H1 (cell line): ENCODE data around the gene CUX1. TPM values are rescaled to one million over a fixed set of nuclear protein-coding genes. Genes with fewer than 3 reads are reported as not detected.

Experiments used
- CTCF ChIA-PET: fragments of 300-600 bp; sonication (Branson Sonifier 250); formaldehyde crosslinking; loops from one replicate; lab custom pipeline; 2021; ENCODE audit not compliant: partially characterized antibody; lab: Charles Lee
- POLR2A ChIA-PET: fragments of 300-600 bp; sonication (Branson Sonifier 250); formaldehyde crosslinking; loops from one replicate; lab custom pipeline; 2021; ENCODE audit warnings: inconsistent platforms; ENCODE audit not compliant: partially characterized antibody; lab: Charles Lee
- DNase-seq, 2 experiments: peaks; one replicate each; pipeline versions ENCODE4 v3.0.0 to v3.0.0-alpha.2; 2010 to 2022; ENCODE audit warnings: low spot score in 2 of 2, low read depth in 1 of 2, mixed read lengths in 1 of 2
- FAIRE-seq: peaks from 2 replicates; lab custom pipeline; 2011; peaks lifted over from hg19 to GRCh38; lab: Jason Lieb, UNC
- H2AFZ ChIP-seq: 2 replicates; pipeline ENCODE4 v1.8.1; 2012; ENCODE audit warnings: low read length, inconsistent platforms
- H2AK5ac ChIP-seq: 2 replicates; pipeline ENCODE4 v1.6.1; 2013; ENCODE audit warnings: low read depth, low read length
- H2BK120ac ChIP-seq: replicated peaks from 2 replicates; pipeline ENCODE3; 2013; ENCODE audit warnings: low read depth, low read length, inconsistent platforms
- H2BK12ac ChIP-seq: 2 replicates; pipeline ENCODE4 v1.6.1; 2013; ENCODE audit warnings: low read depth, low read length
- H2BK15ac ChIP-seq: 2 replicates; pipeline ENCODE4 v1.6.1; 2013; ENCODE audit warnings: low read length
- H2BK20ac ChIP-seq: 2 replicates; pipeline ENCODE4 v1.6.1; 2013; ENCODE audit warnings: low read length
- H2BK5ac ChIP-seq: 2 replicates; pipeline ENCODE4 v1.6.1; 2013; ENCODE audit warnings: low read depth, low read length
- H3K14ac ChIP-seq: 2 replicates; pipeline ENCODE4 v1.6.1; 2013; ENCODE audit warnings: inconsistent platforms; ENCODE audit not compliant: insufficient read length
- H3K18ac ChIP-seq: 2 replicates; pipeline ENCODE4 v1.6.1; 2013; ENCODE audit warnings: low read length; ENCODE audit errors: extremely low read depth
- H3K23ac ChIP-seq: 2 replicates; pipeline ENCODE4 v1.6.1; 2013; ENCODE audit warnings: inconsistent platforms; ENCODE audit not compliant: insufficient read length
- H3K23me2 ChIP-seq: 2 replicates; pipeline ENCODE4 v1.6.1; 2013; ENCODE audit warnings: low read depth, low read length
- H3K27ac ChIP-seq: 2 replicates; pipeline ENCODE4 v1.6.1; 2011; ENCODE audit warnings: low read depth, low read length, inconsistent platforms
- H3K27me3 ChIP-seq, 4 experiments: replicated peaks in 1 of 4; 1 replicate in 1 of 4; 2 replicates in 3 of 4; pipeline versions ENCODE4 v1.6.1 to v1.8.1; 2011 to 2013; ENCODE audit warnings: low read length in 3 of 4, mild to moderate bottlenecking in 3 of 4, inconsistent platforms in 2 of 4, mixed read lengths in 2 of 4, moderate library complexity in 1 of 4; ENCODE audit not compliant: control insufficient read depth in 3 of 4, insufficient read depth in 3 of 4; ENCODE audit errors: extremely low read depth in 1 of 4
- H3K36me3 ChIP-seq, 4 experiments: 2 replicates each; pipeline versions ENCODE4 v1.6.1 to v1.8.1; 2011 to 2013; ENCODE audit warnings: mild to moderate bottlenecking in 4 of 4, low read length in 3 of 4, moderate library complexity in 2 of 4, control low read depth in 1 of 4, inconsistent platforms in 1 of 4; ENCODE audit not compliant: insufficient read depth in 4 of 4, control insufficient read depth in 2 of 4
- H3K4ac ChIP-seq: replicated peaks from 2 replicates; pipeline ENCODE3; 2013; ENCODE audit warnings: low read length, low read depth, mixed read lengths, inconsistent platforms; ENCODE audit not compliant: insufficient read length
- H3K4me1 ChIP-seq, 4 experiments: replicated peaks in 1 of 4; 1 replicate in 1 of 4; 2 replicates in 3 of 4; pipeline versions ENCODE4 v1.6.1 to v1.8.1; 2011 to 2013; ENCODE audit warnings: low read length in 3 of 4, inconsistent platforms in 2 of 4, mixed read lengths in 1 of 4; ENCODE audit not compliant: insufficient read depth in 4 of 4, control insufficient read depth in 3 of 4
- H3K4me2 ChIP-seq, 2 experiments: 2 replicates each; pipeline versions ENCODE4 v1.6.1 to v1.8.1; 2011 to 2013; ENCODE audit warnings: low read depth in 2 of 2, low read length in 2 of 2, control low read depth in 1 of 2, inconsistent platforms in 1 of 2, mild to moderate bottlenecking in 1 of 2; ENCODE audit not compliant: insufficient read depth in 1 of 2
- H3K4me3 ChIP-seq, 4 experiments: fragments of 200-600, 300-600 bp in 1 of 4; sonication (generic), shearing (Covaris generic), sonication (Bioruptor Twin) in 1 of 4; 2 replicates each; pipeline versions ENCODE4 v1.5.1 to v1.8.1; 2011 to 2016; ENCODE audit warnings: low read length in 4 of 4, low read depth in 3 of 4, control low read depth in 2 of 4, inconsistent platforms in 2 of 4, mild to moderate bottlenecking in 2 of 4, mixed read lengths in 1 of 4, moderate library complexity in 1 of 4; ENCODE audit not compliant: insufficient read depth in 2 of 4; ENCODE audit errors: extremely low read depth in 1 of 4
- H3K56ac ChIP-seq: replicated peaks from 2 replicates; pipeline ENCODE3; 2013; ENCODE audit warnings: low read depth, mild to moderate bottlenecking, mixed read lengths, low read length, inconsistent platforms; ENCODE audit not compliant: insufficient read length
- H3K79me1 ChIP-seq: 2 replicates; pipeline ENCODE4 v1.6.1; 2013; ENCODE audit warnings: low read depth, low read length, control low read depth
- H3K79me2 ChIP-seq, 2 experiments: 2 replicates each; pipeline versions ENCODE4 v1.6.1 to v1.8.1; 2012 to 2013; ENCODE audit warnings: low read length in 2 of 2, mild to moderate bottlenecking in 2 of 2, inconsistent platforms in 1 of 2; ENCODE audit not compliant: insufficient read depth in 2 of 2, control insufficient read depth in 1 of 2
- H3K9ac ChIP-seq, 4 experiments: replicated peaks in 1 of 4; 1 replicate in 1 of 4; 2 replicates in 3 of 4; pipeline versions ENCODE4 v1.6.1 to v1.8.1; 2011 to 2013; ENCODE audit warnings: low read depth in 3 of 4, low read length in 3 of 4, control low read depth in 2 of 4, mild to moderate bottlenecking in 2 of 4, moderate library complexity in 2 of 4, inconsistent platforms in 1 of 4; ENCODE audit errors: extremely low read depth in 1 of 4
- H3K9me3 ChIP-seq, 2 experiments: 2 replicates each; pipeline versions ENCODE4 v1.6.1 to v1.8.1; 2012 to 2013; ENCODE audit warnings: mild to moderate bottlenecking in 2 of 2, moderate library complexity in 2 of 2, control low read depth in 1 of 2, inconsistent platforms in 1 of 2, low read depth in 1 of 2, low read length in 1 of 2, mixed read lengths in 1 of 2; ENCODE audit not compliant: insufficient read depth in 2 of 2
- H4K20me1 ChIP-seq, 2 experiments: replicated peaks in 1 of 2; 2 replicates each; pipeline versions ENCODE3 to v1.8.1; 2011 to 2013; ENCODE audit warnings: inconsistent platforms in 2 of 2, low read length in 2 of 2, mild to moderate bottlenecking in 1 of 2; ENCODE audit not compliant: insufficient read depth in 2 of 2, control insufficient read depth in 1 of 2
- H4K5ac ChIP-seq: 2 replicates; pipeline ENCODE4 v1.6.1; 2013; ENCODE audit warnings: low read length, low read depth, mixed read lengths, inconsistent platforms; ENCODE audit not compliant: insufficient read length
- H4K8ac ChIP-seq: 2 replicates; pipeline ENCODE4 v1.8.0; 2013; ENCODE audit warnings: mild to moderate bottlenecking, moderate library complexity, low read length, inconsistent platforms; ENCODE audit not compliant: insufficient read depth; ENCODE audit errors: extremely low read depth
- H4K91ac ChIP-seq: replicated peaks from 2 replicates; pipeline ENCODE3; 2013; ENCODE audit warnings: low read length, mixed read lengths, inconsistent platforms; ENCODE audit not compliant: insufficient read length
- SIRT6 ChIP-seq: IDR thresholded peaks from one replicate; pipeline ENCODE4 v1.7.1; 2012; ENCODE audit warnings: low read length, inconsistent platforms
- YY1 ChIP-seq: IDR thresholded peaks from 2 replicates; pipeline ENCODE4 v1.6.1; 2011; ENCODE audit warnings: low read depth, mild to moderate bottlenecking, low read length
- WGBS, 2 experiments: shearing (Covaris generic) in 1 of 2; methylation state at CpG; one replicate each; pipeline versions ENCODE4 v1.1.6 to v1.1.7; 2013 to 2015; ENCODE audit warnings: low lambda C conversion rate in 2 of 2, mixed read lengths in 2 of 2, inconsistent platforms in 1 of 2, low coverage in 1 of 2, missing lambda C conversion rate in 1 of 2; ENCODE audit not compliant: insufficient replicate concordance in 2 of 2, insufficient coverage in 1 of 2, insufficient read length in 1 of 2; ENCODE audit errors: extremely low coverage in 1 of 2, missing lambda C conversion rate in 1 of 2; 5-methylcytosine and 5-hydroxymethylcytosine counted together
- polyA plus RNA-seq, 7 experiments: library from polyadenylated mRNA; depleted of rRNA in 3 of 7; stranded (reverse) in 5 of 7; unstranded in 2 of 7; fragments of >200 nt in 5 of 7; fragments of 200-250 nt in 2 of 7; gene quantifications; 1 replicate in 5 of 7; 2 replicates in 1 of 7; 4 replicates in 1 of 7; pipeline versions ENCODE4 v1.2.1 to v1.2.3, GENCODE V29; 2011 to 2013; ENCODE audit warnings: missing spikeins in 2 of 7, mixed read lengths in 2 of 7
- total RNA-seq: library from RNA; stranded (reverse); fragmentation: NEBNext Ultra II Directional; extraction: Animal tissue kit (Norgen Biotek cat#: 25700); gene quantifications from 2 replicates; pipeline ENCODE4 v1.2.1, GENCODE V29; 2021

The CUX1 gene
- total and polyA plus RNA-seq, 2 of the 8 experiments (the other 6 are each of a cell fraction or from before 2014, with no cell fraction given), result 21.6 to 65.9 TPM

GRCh38 chr7:102264367-102264891, 447.0 kb downstream of the CUX1 start:
- Histone ChIP-seq H3K23ac (no peak overlapping the region), H4K8ac (no peak overlapping the region; the same call in 1 of the 2 replicates), H4K91ac (no peak overlapping the region), H3K27me3 (no peaks in the 10 kb centered on the region), H2BK15ac (no peak overlapping the region), H2BK12ac (no peak overlapping the region), H2BK5ac (no peak overlapping the region), H3K9me3 (no peaks in the 10 kb centered on the region), H3K36me3 (no peaks in the 10 kb centered on the region), H3K4ac (no peak overlapping the region), H3K23me2 (no peaks in the 10 kb centered on the region), H4K5ac (no peak overlapping the region), H3K9ac (no peak overlapping the region), H3K56ac (no peak overlapping the region), H2BK20ac (no peak overlapping the region), H2BK120ac (peak overlapping the region; percentile 64), H3K4me3 (no peak overlapping the region), H3K18ac (no peak overlapping the region), H3K79me2 (no peaks in the 10 kb centered on the region), H3K14ac (no peak overlapping the region), H3K27ac (no peak overlapping the region), H3K4me1 (no peaks in the 10 kb centered on the region; a peak in 1 of 7 replicates), H4K20me1 (no peaks in the 10 kb centered on the region), H3K79me1 (no peaks in the 10 kb centered on the region), H3K4me2 (no peak overlapping the region), H2AK5ac (no peak overlapping the region), H2AFZ (no peak overlapping the region)
- CTCF ChIA-PET, result interaction anchor here (1.4 kb wide), 1 partner anchor 8 kb away, joined by 7 read pairs; no protein-coding TSS in a partner anchor
- POLR2A ChIA-PET, result no interaction called here
- DNase-seq, result no peak
- TF ChIP-seq SIRT6, result no peak
- 0 out of 2 replicates have a peak, but pooled peaks have one; percentile 28 for TF ChIP-seq YY1
- no peak for FAIRE-seq
- WGBS, 2 experiments, result 88% methylated on average over 13 of the region's 13 CpGs; no CpG with 5 or more reads in 1 of the 2 experiments
